ENCODE data around the gene COL19A1. TPM values are rescaled to one million over a fixed set of nuclear protein-coding genes. Genes with fewer than 3 reads are reported as not detected.
"Not testable (repeated sequence)": the region's sequence is repeated elsewhere in the genome, so short reads cannot be mapped to it uniquely, and the experiment has no call there.

The COL19A1 gene
- not detected in 2 replicates for total RNA-seq

DNA sequence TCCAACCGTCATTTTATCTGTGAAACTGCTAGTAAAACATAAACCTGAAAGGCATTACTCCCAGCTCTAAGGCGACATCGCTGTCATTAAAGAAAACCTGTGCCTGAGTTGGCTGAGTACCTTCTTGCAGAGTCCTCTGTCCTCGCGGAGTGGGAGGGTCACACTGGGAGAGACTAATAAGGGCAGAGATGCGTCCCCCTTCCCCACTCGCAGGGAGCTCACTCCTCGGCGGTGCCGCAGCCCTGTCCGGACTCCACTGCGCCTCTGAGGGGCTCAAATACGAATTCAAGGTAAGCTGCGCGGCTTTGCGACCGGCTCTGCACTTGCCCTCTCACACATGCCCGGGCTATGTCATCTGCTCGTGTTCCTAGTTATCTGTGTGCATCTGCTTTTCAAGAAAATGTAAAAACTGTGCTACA is at the start of gene COL19A1:
TSS of gene COL19A1 (plus strand) at position 206 of the 419 bp plus-strand sequence. CDS start 13,012 bp downstream, outside the sequence.
- DNase-seq (ENCODE audit: low read depth, low spot score), result no peak

DNA sequence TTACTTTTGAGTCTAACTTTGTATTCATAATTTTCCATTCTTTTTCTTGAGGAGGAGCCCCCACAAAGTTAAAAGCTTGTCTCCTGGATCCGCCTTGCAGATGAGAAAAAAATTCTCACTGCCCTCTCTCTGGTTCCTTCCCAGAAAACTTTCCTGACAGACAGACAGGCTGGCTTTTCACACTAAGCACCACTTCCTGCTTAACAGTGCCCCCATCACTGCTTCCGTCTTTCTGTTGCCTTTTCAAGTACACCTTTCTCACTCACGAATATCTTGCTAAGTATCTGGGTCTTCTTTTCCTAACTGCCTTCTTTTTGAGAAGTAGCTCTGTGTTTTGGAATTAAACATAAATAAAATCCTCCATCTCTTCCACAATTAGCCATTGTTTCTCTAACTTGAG is 49.8 kb upstream of the COL19A1 start:
- no peak for DNase-seq (ENCODE audit: low read depth, low spot score)

DNA sequence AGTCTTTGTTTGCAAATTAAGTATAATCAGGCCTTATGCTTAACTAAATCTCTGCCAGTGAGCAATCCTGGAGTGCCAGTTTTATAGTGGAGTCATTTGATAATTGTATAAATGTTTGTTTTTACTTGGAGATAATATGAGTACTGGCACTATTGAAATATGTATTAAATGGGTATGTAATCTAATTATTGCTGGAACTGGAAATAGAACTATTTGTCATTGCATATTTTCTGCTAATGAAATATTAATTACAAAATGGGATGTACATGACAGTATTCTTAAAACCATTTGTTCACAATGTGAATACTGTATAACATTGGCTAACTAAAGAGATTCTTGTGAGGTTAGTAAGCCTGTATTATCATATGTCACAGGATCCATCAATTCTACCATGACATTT is 49.0 kb upstream of the COL19A1 start:
- no peak for DNase-seq (ENCODE audit: low read depth, low spot score)

DNA sequence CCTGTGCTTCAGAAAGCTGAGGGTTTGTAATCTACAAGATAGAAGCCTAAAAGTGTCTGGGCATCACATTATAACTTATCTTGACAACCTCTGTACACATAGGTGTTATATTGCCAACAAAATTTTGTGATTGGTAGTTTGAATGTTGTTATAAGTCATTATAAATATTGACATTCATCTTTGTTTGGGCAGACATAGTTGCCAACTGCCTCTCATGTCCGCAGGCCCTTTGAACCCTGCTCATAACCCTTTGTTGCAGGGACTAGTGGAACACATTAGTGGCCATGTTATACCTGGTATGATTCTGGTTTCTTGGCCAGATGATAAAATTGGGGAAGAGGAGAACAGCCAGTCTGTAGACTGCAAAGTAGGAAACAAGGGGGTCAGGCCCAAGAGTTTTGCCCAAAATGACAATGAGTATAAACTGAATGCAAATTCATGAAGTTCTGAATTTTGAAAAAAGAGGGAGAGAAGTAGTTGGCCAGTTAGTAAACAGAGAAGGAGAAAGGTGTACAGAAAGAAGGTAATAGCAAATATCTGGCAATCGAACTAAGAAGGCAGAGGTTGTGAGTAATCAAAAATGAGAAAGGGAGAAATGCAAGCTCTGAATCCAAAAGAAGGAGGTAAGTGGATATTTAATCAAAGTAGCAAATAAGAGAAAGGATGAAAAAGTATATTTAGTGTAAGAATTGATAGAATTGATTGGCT is 48.0 kb upstream of the COL19A1 start:
- DNase-seq (ENCODE audit: low read depth, low spot score), result no peak

DNA sequence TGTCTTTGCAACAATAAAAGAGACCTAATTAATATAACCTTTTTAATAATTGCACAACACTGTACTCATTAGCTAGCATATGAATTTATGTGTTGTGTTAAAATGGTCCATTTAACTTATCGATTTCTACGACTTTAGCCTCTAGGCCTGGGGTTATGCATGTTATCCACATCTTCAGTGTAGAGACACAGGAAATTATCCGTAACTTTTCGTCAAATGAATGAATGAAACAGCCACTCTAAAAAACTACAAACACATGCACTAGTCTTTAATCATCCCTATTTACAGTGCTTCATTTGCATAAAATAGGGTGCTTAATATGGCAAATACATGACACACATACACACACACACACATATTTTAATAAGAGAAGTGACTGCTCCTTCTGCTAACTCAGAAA is 47.2 kb upstream of the COL19A1 start:
- DNase-seq (ENCODE audit: low read depth, low spot score), result no peak

DNA sequence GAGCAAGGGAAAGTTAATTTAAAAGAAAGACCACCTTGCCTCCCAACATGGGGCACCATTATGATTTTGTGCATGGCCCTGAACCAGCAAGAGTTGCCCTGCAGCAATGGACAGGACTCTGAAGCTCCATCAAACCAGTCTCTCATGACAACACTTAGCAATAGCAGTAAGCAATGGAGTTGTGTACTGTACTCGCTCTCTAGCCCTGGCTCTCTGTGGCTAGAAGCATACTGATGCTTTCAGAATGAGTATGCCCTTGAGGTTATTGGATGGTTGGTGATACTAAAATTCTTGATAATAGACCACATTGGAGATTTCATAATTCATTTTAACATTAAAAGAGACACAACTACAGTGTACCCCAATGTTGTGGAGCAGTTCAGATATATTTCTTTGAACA is 46.3 kb upstream of the COL19A1 start:
- DNase-seq (ENCODE audit: low read depth, low spot score), result no peak

DNA sequence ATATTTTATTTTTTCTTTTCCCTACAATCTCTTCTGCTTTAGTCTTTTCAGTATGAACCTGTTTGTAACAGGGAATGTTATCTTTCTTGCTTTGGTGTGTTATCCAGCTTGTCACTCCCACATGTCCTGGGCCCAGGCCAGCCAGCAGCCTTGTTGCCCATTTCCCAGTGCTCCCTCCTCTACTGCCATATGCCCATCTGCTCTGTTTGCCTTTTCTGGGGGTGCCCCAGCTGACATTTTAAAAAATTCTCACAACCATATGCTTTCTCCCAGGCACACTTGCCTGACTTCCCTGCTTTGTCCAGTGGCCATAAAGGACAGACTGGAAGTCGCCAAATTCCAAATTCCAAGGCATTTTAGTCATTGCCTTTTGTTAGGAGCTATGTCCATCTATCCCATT is 45.9 kb upstream of the COL19A1 start:
- DNase-seq (ENCODE audit: low read depth, low spot score), result no peak

DNA sequence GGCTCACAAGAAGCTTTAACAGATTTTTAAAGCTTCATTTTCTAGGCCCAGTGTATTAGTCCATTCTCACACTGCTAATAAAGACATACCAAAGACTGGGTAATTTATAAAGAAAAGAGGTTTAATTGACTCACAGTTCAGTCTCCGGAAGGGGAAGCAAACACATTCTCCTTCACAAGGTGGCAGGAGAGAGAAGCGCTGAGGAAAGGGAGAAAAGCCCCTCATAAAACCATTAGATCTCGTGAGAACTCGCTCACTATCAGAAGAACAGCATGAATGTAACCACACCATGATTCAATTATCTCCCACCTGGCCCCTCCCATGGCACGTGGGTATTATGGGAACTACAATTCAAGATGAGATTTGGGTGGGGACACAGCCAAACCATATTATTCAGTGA is 42.0 kb upstream of the COL19A1 start:
- DNase-seq (ENCODE audit: low read depth, low spot score), result not testable (repeated sequence)

DNA sequence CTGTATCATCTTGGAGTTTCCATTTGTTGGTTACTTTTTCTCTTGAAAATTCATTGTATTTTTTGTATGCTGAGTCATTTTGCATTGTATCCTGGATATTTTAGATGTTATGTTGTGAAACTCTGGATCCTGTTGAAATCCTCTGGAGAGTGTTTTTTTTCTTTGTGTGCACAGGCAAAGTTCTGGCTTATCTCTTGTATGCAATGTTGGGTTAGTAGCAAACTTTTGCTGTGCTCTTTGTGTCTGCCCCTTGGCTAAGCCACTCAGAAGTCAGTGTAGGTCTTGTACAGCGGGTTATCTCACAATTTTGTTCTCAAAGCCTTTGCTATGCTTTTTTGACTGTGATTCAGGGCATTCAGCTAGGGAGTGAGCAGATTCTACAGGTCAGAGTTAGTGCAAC is 40.5 kb upstream of the COL19A1 start:
- DNase-seq (ENCODE audit: low read depth, low spot score), result no peak

DNA sequence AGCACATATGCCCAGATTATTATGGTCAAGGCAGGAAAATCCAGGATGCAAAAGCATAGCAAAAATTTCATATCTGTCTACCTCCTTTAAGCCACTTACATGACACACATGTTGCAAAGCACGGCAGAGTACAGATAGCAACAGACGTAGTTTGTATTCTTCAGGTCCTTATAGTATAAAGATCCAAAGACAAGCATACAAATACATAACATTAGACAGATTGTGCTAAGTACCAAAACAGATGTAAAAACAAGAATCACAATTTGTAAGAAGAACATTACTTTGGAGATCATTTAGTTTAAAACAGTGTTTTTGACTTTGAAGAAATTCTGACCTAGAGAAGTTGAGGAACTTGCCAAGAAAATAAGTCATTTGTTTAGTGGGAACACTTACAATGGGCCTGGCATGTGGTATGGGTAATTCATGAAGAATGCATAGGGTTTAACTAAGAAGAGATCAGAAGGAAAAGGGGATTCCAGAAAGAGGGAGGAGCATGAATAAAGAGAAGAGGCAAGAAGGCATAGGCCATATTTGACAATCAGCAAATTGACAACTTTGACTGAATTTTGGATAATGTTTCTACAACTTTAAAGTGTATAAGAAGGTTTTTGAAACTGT is 39.0 kb upstream of the COL19A1 start:
- DNase-seq (ENCODE audit: low read depth, low spot score), result no peak

DNA sequence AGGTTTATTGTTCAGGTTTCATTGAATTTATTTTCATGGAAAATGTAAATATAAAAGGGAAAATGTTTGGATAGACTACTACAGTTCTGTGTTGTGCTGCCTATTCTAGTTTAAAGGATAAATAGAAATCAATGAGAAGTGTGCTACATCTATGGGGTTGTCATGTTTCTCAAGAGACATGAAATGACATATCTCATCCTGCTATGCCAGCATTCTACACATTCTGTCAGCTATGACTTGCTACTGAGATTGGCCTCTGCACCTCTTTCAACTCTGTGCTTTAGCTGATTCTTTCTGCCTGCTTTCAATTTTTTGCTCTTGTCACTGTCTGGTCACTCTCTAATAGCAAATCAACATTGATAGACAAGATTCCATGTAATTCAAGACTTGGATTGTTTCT is 33.8 kb upstream of the COL19A1 start:
- no peak for DNase-seq (ENCODE audit: low read depth, low spot score)

DNA sequence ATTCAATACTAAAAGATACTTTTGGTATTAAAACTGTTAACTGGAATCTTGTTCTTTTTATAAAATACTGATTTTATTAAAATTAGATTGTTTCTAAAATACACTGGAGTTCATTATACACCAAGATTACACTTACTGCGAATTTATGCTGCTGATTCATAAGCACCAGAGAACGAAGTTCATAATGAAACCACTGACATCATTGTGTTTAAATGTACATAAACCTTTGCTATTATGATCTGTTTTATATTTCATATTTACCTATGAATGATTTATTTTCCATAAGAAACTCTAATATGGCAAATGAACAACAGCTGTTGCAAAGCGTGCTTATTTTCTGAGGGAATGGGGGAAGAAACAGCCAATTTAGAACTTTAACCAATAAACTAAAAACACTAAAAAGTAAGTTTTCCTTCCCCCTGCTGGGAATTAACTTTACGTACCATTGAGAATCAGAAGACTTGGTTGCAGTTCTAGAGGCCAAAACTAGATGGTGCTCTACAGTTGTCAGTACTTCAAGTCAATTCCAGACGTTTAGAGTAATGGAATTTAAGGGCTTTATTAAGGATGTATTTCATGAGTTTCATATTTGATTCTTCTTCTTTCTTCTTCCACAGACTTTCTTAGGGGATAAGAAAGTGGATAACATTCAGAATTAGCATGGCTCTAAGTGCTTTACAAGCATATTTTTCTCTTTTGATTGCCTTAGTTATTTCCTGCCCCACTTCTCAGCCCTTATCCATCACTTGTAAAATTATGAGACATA is 30.8 kb upstream of the COL19A1 start:
- DNase-seq (ENCODE audit: low read depth, low spot score), result peak; percentile 11

DNA sequence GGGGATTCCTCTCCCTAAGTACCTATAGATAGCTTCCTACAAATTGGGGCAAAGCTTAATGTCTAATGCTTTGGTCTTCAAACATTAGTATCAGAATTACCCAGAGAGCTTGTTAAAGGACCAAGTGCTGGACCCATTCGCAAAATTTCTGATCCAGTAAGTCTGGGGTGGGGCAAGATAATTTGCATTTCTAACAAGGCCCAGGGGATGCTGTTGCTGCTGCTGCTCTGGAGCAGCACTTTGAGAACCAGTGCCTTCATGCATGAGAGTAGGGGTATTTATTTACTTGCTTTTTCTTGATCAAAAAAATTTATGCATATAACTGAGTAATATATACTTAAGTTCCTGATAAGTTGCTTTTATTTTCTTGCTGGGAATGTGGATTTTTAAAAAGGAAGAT is 24.5 kb upstream of the COL19A1 start:
- no peak for DNase-seq (ENCODE audit: low read depth, low spot score)

DNA sequence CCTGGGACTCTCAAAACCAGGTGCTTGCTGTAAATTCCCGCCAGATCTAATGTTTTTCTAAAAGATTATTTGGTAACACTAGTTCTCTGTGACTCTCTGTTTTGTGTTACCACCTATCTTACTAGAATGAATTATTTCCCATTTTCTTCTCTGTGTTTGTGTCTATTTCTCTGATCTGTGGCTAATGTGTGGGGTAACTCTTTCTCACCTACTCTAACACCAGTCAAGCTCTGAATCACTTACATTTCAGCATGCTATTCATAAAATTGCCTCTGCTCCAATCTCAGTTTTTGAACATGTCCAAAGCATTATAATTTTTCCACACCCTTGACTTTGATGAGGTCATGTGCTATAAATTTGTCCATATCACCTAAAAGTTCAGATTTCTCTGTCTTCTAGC is 23.2 kb upstream of the COL19A1 start:
- no peak for DNase-seq (ENCODE audit: low read depth, low spot score)

DNA sequence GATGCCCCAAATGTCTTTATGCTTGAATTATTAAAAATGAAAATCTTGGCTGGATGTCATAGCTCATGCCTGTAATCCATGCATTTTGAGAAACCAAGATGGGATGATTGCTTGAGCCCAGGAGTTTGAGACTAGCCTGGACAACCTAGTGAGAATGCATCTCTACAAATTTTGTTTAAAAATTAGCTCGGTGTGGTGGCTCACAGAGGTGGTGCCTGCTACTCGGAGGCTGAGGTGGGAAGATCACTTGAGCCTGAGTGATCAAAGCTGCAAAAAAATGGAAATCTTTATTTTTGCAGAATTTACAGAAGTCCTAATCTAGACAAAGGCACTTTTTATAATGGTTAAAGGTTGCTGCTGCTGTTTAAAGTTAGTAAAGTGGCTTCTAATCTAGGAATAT is 20.0 kb upstream of the COL19A1 start:
- DNase-seq (ENCODE audit: low read depth, low spot score), result no peak

DNA sequence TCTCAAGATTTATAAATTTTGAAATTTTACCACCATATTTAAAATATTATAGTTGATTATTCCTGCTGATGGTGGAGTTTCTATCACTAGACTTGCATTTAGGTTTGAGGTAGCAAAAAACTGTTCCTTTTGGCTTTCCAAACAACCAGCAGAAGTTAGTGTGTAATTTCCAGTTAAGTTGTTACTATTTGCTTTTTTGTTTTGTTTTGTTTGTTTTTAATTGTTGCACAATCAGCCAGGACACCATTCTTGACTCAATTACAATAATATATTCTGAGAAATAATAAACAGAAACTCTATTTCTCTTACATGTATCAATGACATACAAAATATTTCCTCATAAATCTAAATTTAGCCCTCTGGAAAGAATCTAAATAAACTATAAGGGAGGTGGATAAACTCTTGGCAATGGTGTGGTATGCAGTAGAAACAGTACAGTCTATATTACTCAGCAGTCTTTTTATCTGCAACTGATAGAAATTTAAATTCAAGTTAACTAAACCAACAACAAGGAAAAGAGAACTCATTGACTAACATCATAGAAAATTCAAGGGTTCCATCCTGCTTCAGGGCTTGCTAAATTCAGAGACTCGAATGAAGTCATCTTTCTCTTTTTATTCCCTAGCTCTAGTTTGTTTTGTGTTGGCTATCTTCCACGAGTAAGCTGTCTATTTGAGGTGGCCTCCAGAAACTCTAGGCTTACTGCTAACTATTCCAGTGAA is 19.4 kb upstream of the COL19A1 start:
- no peak for DNase-seq (ENCODE audit: low read depth, low spot score)

DNA sequence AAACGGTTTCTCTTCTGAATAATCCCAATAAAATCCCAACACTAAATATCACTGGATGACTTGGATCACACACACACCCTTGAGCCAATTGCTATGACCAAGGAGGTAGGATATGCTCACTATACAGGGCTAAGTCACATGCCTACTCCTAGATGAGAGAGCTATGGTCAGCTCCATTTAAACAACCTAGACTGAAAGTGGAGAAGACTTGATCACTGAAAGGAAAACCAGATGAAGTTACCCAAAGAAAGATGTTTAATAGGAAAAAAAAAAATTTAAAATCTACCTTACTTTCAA is 18.9 kb upstream of the COL19A1 start:
- DNase-seq (ENCODE audit: low read depth, low spot score), result no peak

DNA sequence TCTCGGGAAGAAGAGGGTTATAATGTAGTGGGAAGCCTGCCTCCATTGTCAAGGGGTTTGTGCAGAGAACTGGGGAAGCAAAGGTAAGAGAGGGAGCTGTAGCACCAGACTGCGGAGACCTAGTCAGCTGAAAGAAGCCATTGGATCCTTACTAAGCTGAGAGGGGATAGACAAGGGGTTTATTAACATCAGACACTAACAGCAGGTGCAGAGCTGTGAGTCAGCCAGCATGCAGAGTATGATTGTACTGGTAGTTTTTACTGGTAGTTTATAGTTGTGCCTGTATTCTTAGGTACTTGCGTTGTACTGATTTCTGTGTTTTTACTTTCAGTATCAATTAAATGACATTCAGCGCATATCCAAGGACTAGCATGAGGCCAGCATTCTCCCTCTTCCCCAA is 17.8 kb upstream of the COL19A1 start:
- DNase-seq (ENCODE audit: low read depth, low spot score), result no peak

DNA sequence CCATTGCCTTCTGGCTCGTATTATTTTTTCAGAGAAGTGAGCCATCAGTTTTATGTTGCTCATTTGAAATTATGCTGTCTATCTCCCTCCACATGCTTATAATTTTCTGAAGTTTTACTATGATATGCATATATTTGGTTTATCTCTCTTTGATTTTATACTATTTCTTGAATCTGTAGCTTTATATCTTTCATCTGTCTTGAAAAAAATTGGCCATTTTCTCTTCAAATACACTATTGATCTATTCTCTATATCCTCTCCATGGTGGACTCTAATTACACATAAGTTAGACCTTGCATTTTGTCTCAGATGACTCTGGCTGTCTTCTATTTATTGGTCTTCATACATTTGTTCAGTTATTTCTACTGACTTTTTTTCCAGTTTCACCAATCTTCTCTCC is 13.7 kb upstream of the COL19A1 start:
- no peak for DNase-seq (ENCODE audit: low read depth, low spot score)

DNA sequence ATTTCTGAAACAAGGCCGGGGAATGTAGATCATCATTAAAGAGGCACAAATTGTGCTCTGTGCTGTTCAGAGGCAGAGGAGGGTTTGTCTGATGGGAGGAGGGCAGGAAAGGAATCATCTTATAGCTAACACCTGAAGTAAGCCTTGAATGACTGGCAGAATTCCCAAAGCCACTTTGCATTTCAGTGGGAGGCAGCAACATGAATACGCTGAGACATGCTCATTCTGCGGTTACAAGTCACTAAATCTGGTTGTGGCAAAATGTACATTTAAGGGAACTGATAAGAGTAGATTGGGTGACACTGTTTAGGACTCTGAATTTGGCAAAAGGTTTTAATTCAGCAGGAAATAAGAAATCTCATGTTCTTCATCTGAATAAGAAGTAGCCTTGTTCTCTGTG is 4.4 kb upstream of the COL19A1 start:
- no peak for DNase-seq (ENCODE audit: low read depth, low spot score)

DNA sequence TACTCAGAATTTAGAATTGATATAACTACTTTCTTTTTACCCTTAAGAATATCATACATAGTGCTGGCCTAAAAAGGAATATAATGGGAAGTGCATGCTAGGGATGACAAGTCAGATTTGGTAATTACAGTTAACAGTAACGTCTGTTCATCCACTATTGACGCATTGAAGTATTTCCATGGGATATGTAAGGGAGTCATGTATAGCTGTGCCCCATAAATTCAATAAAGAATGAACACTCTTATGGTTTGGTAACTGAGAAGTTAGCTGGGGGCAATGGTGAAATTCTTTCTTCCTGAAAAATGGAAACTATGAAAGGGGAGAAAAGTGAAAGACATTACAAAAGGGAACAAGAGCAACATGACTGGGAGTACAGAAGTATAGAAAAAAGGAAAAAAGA is 2.6 kb upstream of the COL19A1 start:
- DNase-seq (ENCODE audit: low read depth, low spot score), result no peak

DNA sequence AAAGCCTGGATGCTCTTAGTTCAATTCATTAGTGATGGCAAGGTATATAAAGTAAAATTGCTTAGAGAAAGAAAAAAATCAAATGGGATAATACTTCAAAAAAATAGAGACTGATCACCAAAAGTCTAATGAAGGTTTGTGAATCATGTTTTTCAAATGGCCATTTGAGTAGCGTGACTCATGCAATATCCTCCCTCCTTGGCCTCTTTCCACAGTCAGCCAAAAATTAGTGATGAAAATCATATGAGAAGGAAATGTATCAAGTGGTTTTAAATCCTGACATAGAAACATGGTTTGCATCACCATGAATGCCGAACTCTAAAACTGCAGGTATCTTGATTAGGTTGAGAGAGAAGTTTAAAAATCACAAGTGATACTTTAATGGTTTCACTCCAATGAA is 1.2 kb upstream of the COL19A1 start:
- DNase-seq (ENCODE audit: low read depth, low spot score), result no peak
